ENCODE data around the gene NUP155.
"Not testable (repeated sequence)": the region's sequence is repeated elsewhere in the genome, so short reads cannot be mapped to it uniquely, and the experiment has no call there.

NUP155 gene

GRCh38 chr5:37316027-37316426 is 54.9 kb downstream of the NUP155 start:
- DNase-seq: no peak
- Histone ChIP-seq H3K36me3 (ENCODE audit: insufficient read depth, low read length) (peaks cover 96% of the 10 kb centered on the region), H3K4me2 (ENCODE audit: insufficient read depth, low read length) (no peak overlapping the region), H3K4me1 (ENCODE audit: insufficient read depth, low read length) (no peaks in the 10 kb centered on the region), H3K27me3 (ENCODE audit: insufficient read depth, low read length, poor library complexity) (no peaks in the 10 kb centered on the region), H2AFZ (ENCODE audit: low read depth, low read length) (no peak overlapping the region), H3K9ac (ENCODE audit: low read depth, low read length) (no peak overlapping the region), H3K27ac (ENCODE audit: low read length) (no peak overlapping the region), H3K9me3 (ENCODE audit: insufficient read depth, low read length, severe bottlenecking) (no peaks in the 10 kb centered on the region), H3K4me3 (ENCODE audit: low read depth in 1 of 2, low read length in 2 of 2) (no peak overlapping the region), H4K20me1 (ENCODE audit: insufficient read depth, low read length) (no peaks in the 10 kb centered on the region), H3K79me2 (ENCODE audit: insufficient read depth, low read length) (no peaks in the 10 kb centered on the region)
- TF ChIP-seq CTCF (IDR thresholded peaks at IDR 0.05; ENCODE audit: borderline replicate concordance, extremely low read depth, low read length, poor library complexity, severe bottlenecking) (no peak), EZH2 (IDR thresholded peaks at IDR 0.05; ENCODE audit: borderline replicate concordance, low read depth, low read length, severe bottlenecking) (no peak)
- ATAC-seq (ENCODE audit: insufficient read depth, low read depth): no peak

GRCh38 chr5:37310360-37310759 is 60.5 kb downstream of the NUP155 start:
- no peaks in the 10 kb centered on the region for H3K79me2 ChIP-seq (ENCODE audit: insufficient read depth, low read length)
- DNase-seq: no peak
- no peak overlapping the region for H3K4me2 ChIP-seq (ENCODE audit: insufficient read depth, low read length)
- H3K9me3 ChIP-seq (ENCODE audit: insufficient read depth, low read length, severe bottlenecking): no peaks in the 10 kb centered on the region
- H3K27ac ChIP-seq (ENCODE audit: low read length): no peak overlapping the region
- no peak overlapping the region for H2AFZ ChIP-seq (ENCODE audit: low read depth, low read length)
- no peak for ATAC-seq (ENCODE audit: insufficient read depth, low read depth)
- no peaks in the 10 kb centered on the region for H3K27me3 ChIP-seq (ENCODE audit: insufficient read depth, low read length, poor library complexity)
- no peak overlapping the region for H3K4me3 ChIP-seq (ENCODE audit: low read depth in 1 of 2, low read length in 2 of 2)
- no peaks in the 10 kb centered on the region for H3K4me1 ChIP-seq (ENCODE audit: insufficient read depth, low read length)
- H3K36me3 ChIP-seq (ENCODE audit: insufficient read depth, low read length): peaks cover 92% of the 10 kb centered on the region
- no peaks in the 10 kb centered on the region for H4K20me1 ChIP-seq (ENCODE audit: insufficient read depth, low read length)
- TF ChIP-seq CTCF (IDR thresholded peaks at IDR 0.05; ENCODE audit: borderline replicate concordance, extremely low read depth, low read length, poor library complexity, severe bottlenecking) (no peak), EZH2 (IDR thresholded peaks at IDR 0.05; ENCODE audit: borderline replicate concordance, low read depth, low read length, severe bottlenecking) (no peak)
- H3K9ac ChIP-seq (ENCODE audit: low read depth, low read length): no peak overlapping the region

GRCh38 chr5:37308793-37309192 is 62.1 kb downstream of the NUP155 start:
- H3K9me3 ChIP-seq (ENCODE audit: insufficient read depth, low read length, severe bottlenecking): no peaks in the 10 kb centered on the region
- H3K4me2 ChIP-seq (ENCODE audit: insufficient read depth, low read length): no peak overlapping the region
- H3K36me3 ChIP-seq (ENCODE audit: insufficient read depth, low read length): peaks cover 94% of the 10 kb centered on the region
- H3K27ac ChIP-seq (ENCODE audit: low read length): no peak overlapping the region
- H3K27me3 ChIP-seq (ENCODE audit: insufficient read depth, low read length, poor library complexity): no peaks in the 10 kb centered on the region
- no peak overlapping the region for H2AFZ ChIP-seq (ENCODE audit: low read depth, low read length)
- no peaks in the 10 kb centered on the region for H3K79me2 ChIP-seq (ENCODE audit: insufficient read depth, low read length)
- H4K20me1 ChIP-seq (ENCODE audit: insufficient read depth, low read length): no peaks in the 10 kb centered on the region
- H3K4me1 ChIP-seq (ENCODE audit: insufficient read depth, low read length): no peaks in the 10 kb centered on the region
- H3K9ac ChIP-seq (ENCODE audit: low read depth, low read length): no peak overlapping the region
- ATAC-seq (ENCODE audit: insufficient read depth, low read depth): no peak
- TF ChIP-seq EZH2 (IDR thresholded peaks at IDR 0.05; ENCODE audit: borderline replicate concordance, low read depth, low read length, severe bottlenecking) (no peak), CTCF (IDR thresholded peaks at IDR 0.05; ENCODE audit: borderline replicate concordance, extremely low read depth, low read length, poor library complexity, severe bottlenecking) (no peak)
- DNase-seq: no peak
- no peak overlapping the region for H3K4me3 ChIP-seq (ENCODE audit: low read depth in 1 of 2, low read length in 2 of 2)

- no peak for DNase-seq
- Histone ChIP-seq H2AFZ (ENCODE audit: low read depth, low read length) (no peak overlapping the region), H3K4me1 (ENCODE audit: insufficient read depth, low read length) (no peaks in the 10 kb centered on the region), H4K20me1 (ENCODE audit: insufficient read depth, low read length) (no peaks in the 10 kb centered on the region), H3K79me2 (ENCODE audit: insufficient read depth, low read length) (no peaks in the 10 kb centered on the region), H3K4me3 (ENCODE audit: low read depth in 1 of 2, low read length in 2 of 2) (no peak overlapping the region), H3K4me2 (ENCODE audit: insufficient read depth, low read length) (no peak overlapping the region), H3K27me3 (ENCODE audit: insufficient read depth, low read length, poor library complexity) (no peaks in the 10 kb centered on the region), H3K36me3 (ENCODE audit: insufficient read depth, low read length) (peaks cover 93% of the 10 kb centered on the region), H3K9me3 (ENCODE audit: insufficient read depth, low read length, severe bottlenecking) (no peaks in the 10 kb centered on the region), H3K9ac (ENCODE audit: low read depth, low read length) (no peak overlapping the region), H3K27ac (ENCODE audit: low read length) (no peak overlapping the region)
- TF ChIP-seq EZH2 (IDR thresholded peaks at IDR 0.05; ENCODE audit: borderline replicate concordance, low read depth, low read length, severe bottlenecking): no peak
- TF ChIP-seq CTCF (IDR thresholded peaks at IDR 0.05; ENCODE audit: borderline replicate concordance, extremely low read depth, low read length, poor library complexity, severe bottlenecking): no peak
- no peak for ATAC-seq (ENCODE audit: insufficient read depth, low read depth)
Observed at GRCh38 chr5:37304888-37305287, 66.0 kb downstream of the NUP155 start.

- H2AFZ ChIP-seq (ENCODE audit: low read depth, low read length); H3K9ac ChIP-seq (ENCODE audit: low read depth, low read length); H3K27me3 ChIP-seq (ENCODE audit: insufficient read depth, low read length, poor library complexity); H3K4me3 ChIP-seq (ENCODE audit: low read depth in 1 of 2, low read length in 2 of 2); H3K4me2 ChIP-seq (ENCODE audit: insufficient read depth, low read length); H3K79me2 ChIP-seq (ENCODE audit: insufficient read depth, low read length); H3K27ac ChIP-seq (ENCODE audit: low read length); H3K4me1 ChIP-seq (ENCODE audit: insufficient read depth, low read length); DNase-seq; ATAC-seq (ENCODE audit: insufficient read depth, low read depth); H4K20me1 ChIP-seq (ENCODE audit: insufficient read depth, low read length); H3K9me3 ChIP-seq (ENCODE audit: insufficient read depth, low read length, severe bottlenecking): not testable (repeated sequence)
- H3K36me3 ChIP-seq (ENCODE audit: insufficient read depth, low read length): peaks cover 77% of the 10 kb centered on the region
Observed at GRCh38 chr5:37296313-37296712, 74.6 kb downstream of the NUP155 start.
